GM19193 (cell line): Measurements from ENCODE around the gene POLN.

Source experiments
- POLR2A ChIP-seq: IDR thresholded peaks from 4 replicates; pipeline ENCODE4 v1.6.1; 2011; ENCODE audit not compliant: insufficient read depth, insufficient read length; ENCODE audit errors: extremely low read depth

Gene POLN

DNA sequence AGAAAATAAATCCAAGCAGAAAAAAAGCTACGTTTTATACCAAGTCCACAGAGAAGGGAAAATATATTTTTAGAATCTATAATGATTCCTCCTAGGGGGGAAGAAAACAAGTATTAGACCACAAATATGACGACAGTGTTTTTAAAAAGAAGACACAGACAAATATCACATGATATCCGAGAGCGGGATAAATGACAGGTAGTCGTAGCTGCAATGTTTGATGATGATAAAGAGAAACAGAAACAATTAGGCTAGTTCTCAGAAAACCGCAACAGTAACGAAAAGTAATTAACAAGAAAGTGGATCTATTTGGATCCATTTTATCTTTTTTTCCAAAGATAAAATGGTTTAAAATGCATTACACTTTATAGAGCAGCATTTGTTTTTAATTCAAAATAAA lies 918 bp downstream of the POLN start:
- no peak for TF ChIP-seq POLR2A

- TF ChIP-seq POLR2A: no peak
Observed at GRCh38 chr4:2236944-2237666, 4.8 kb downstream of the POLN start.

DNA sequence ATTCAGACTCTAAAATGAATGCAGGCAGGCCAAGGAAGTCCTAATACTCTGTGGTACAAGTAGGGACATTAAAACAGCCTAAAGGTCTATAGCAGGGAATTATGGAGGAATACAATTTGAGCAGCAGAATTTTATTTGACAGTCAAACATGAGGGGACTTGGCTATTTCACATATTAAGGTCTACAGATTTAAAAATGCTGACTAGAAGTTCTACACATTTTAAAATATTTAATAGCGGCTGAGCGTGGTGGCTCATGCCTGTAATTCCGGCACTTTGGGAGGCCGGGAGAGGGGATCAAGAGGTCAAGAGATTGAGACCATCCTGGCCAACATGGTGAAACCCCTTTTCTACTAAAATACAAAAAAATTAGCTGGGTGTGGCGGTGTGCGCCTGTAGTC lies 10.8 kb downstream of the POLN start:
- TF ChIP-seq POLR2A: no peak

DNA sequence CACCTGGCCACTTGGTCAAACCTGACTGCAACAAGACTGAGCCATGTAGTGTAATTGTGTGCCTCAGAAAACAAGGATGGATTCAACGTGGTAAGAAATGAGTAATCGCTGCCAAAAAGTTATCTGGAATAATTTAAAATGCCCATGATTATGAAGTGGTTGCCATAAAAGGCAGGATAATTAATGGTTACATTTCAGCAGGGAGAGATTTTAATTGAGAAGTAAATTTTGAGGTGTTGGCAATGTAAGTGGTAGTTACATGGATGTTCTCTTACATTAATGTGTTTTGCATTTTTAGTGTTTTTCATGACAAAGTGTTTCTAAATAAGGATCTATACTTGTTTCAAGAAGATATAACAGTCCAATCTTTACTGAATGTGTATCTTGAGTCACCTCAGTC lies 15.7 kb downstream of the POLN start:
- TF ChIP-seq POLR2A: no peak

DNA sequence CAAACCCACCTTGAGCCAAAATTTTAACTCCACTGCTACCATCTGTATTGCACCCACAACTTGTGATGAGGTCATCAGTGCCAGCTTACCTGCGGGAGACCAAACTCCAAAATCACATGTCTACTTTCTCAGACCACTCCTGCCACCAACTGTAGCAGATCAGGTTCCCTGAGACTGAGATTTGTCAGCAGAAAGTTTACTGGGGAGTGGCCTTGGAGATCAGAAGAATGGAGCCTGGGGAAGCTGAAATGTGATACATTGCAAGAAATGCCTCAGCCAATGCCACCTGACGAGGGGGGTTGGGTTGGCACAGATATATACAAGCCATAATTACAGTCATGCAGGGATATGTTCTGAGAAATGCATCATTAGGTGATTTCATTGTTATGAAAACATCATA lies 19.1 kb downstream of the POLN start:
- no peak for TF ChIP-seq POLR2A

- TF ChIP-seq POLR2A: no peak
Observed at GRCh38 chr4:2220016-2220630, 21.8 kb downstream of the POLN start.

- TF ChIP-seq POLR2A: no peak
Observed at GRCh38 chr4:2219233-2219760, 22.6 kb downstream of the POLN start.

DNA sequence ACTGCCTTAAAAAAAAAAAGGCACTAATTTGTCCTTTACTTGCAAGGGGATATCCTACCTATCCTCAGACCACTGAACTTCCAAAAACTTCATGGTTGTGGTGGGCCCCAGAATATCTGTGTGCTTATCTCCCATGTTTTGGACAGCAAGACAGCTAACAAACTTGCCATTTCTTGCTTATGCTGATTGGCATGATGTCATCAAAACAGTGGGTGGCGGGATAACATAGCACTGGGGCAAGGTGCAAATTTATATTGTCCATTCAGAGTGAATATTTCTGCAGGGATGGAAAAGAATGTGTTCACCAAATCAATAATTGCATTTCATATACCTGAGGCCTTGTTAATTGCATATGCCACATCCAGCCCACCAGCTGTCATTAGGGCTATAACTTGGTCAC lies 23.5 kb downstream of the POLN start:
- TF ChIP-seq POLR2A: no peak

- TF ChIP-seq POLR2A: no peak
Observed at GRCh38 chr4:2217726-2218125, 24.2 kb downstream of the POLN start.

- no peak for TF ChIP-seq POLR2A
Observed at GRCh38 chr4:2212831-2213230, 29.1 kb downstream of the POLN start.

GRCh38 chr4:2194496-2194895 lies 47.4 kb downstream of the POLN start:
- TF ChIP-seq POLR2A: no peak

DNA sequence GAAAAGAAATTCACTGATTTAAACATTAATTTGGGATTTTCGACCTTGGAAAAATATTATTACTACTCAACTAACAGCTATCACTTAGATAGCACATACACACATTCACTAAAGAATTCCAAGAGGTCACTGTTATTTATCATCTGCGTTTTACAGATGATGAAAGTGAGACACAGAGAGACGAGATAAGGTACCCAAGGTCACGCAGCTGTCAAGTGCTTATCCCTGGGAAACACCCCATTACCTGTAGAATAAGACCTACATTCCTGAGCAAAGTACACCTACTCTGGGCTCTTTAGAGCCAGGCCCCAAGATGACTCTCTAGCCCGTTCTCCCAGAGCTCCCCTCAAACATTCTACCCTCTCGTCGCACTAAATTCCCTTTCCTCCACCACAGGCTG lies 48.6 kb downstream of the POLN start:
- no peak for TF ChIP-seq POLR2A

DNA sequence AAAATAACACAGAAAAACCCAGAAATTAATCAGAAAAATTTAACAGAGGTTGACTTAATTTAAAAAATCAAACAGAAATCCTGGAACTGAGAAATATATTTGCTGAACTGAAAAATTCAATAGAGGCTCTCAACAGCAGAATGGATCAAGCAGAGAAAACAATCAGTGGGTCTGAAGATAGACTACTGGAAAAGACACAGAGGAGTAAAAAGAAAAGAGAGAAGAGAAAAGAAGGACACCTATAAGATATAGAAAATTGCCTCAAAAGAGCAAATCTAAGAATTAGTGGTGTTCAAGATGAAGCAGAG lies 55.1 kb downstream of the POLN start:
- TF ChIP-seq POLR2A: no peak

DNA sequence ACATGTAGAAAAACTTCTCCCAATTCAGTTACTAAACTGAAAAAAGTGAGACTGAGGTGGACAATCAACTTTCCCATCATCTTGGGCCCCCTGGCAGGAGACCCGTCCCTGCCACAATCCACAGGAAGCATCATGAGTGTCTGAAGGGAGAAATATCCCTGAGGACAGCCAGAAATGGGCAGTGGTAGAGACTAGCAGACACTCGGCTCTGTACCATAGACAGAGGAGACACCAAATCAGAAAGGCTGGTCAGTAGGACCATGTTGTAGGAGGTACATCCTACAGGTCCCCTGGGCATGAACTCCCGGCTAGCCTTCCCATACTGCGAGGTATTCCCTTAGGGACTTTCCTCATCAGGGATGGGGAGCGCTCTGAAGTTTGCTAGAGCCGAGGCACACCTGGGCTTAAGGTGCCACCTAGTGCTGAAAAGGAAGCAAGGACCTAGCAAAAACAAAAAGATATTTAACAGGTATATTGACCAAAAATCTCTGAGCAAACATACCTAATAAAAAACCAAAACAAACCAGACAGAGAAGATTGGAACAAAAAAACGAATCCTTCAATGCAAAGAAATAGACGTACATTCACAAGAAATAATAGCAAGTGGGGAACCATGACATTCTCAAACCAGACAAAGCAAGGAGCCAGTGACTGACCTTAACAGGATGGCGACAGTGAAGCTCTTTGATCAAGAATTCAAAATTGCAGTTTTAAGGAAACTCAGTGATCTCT lies 55.6 kb downstream of the POLN start:
- no peak for TF ChIP-seq POLR2A

- no peak for TF ChIP-seq POLR2A
Observed at GRCh38 chr4:2183394-2183793, 58.5 kb downstream of the POLN start.

- no peak for TF ChIP-seq POLR2A
Observed at GRCh38 chr4:2182994-2183393, 58.9 kb downstream of the POLN start.
